Fibroblast of lung (primary cell): Measurements from ENCODE around the gene UQCC5.

Experiments used
- EZH2 ChIP-seq: IDR thresholded peaks from 2 replicates; pipeline ENCODE4 v1.5.1; 2012; ENCODE audit warnings: low read length, control low read depth, mild to moderate bottlenecking; ENCODE audit errors: missing control alignments
- TF ChIP-seq, protein P1 (sequence below), 2 donors: IDR thresholded peaks in 1 of 2; conservative IDR thresholded peaks in 1 of 2; 1 replicate in 1 of 2; 2 replicates in 1 of 2; pipeline ENCODE4 v1.5.1; 2011 to 2012; ENCODE audit warnings: low read length in 2 of 2, control low read depth in 1 of 2, inconsistent platforms in 1 of 2, low read depth in 1 of 2, mild to moderate bottlenecking in 1 of 2

- TF ChIP-seq, protein P1, sequence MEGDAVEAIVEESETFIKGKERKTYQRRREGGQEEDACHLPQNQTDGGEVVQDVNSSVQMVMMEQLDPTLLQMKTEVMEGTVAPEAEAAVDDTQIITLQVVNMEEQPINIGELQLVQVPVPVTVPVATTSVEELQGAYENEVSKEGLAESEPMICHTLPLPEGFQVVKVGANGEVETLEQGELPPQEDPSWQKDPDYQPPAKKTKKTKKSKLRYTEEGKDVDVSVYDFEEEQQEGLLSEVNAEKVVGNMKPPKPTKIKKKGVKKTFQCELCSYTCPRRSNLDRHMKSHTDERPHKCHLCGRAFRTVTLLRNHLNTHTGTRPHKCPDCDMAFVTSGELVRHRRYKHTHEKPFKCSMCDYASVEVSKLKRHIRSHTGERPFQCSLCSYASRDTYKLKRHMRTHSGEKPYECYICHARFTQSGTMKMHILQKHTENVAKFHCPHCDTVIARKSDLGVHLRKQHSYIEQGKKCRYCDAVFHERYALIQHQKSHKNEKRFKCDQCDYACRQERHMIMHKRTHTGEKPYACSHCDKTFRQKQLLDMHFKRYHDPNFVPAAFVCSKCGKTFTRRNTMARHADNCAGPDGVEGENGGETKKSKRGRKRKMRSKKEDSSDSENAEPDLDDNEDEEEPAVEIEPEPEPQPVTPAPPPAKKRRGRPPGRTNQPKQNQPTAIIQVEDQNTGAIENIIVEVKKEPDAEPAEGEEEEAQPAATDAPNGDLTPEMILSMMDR (conservative IDR thresholded peaks at IDR 0.05 in 1 of 2, IDR thresholded peaks at IDR 0.05 in 1 of 2; ENCODE audit: low read depth in 1 of 2, low read length in 2 of 2): no peak
- no peak for TF ChIP-seq EZH2
These were observed 32.5 kb upstream of the UQCC5 start for GRCh38 chr3:52503788-52504424.
